Sigmoid colon (tissue), 3 donors: ENCODE results near the gene FDX1.

Source experiments
- CTCF ChIP-seq, 4 experiments: fragments of 450-650 bp in 3 of 4; fragments of 200-600 bp in 1 of 4; IDR thresholded peaks; one replicate each; pipeline ENCODE4 v1.5.1; 2016 to 2019; ENCODE audit warnings: antibody characterized with exemption in 4 of 4, mild to moderate bottlenecking in 3 of 4, moderate library complexity in 2 of 4
- POLR2A ChIP-seq, 2 donors: fragments of 450-650 bp; IDR thresholded peaks; one replicate each; pipeline ENCODE4 v1.6.1; 2016; ENCODE audit warnings: antibody characterized with exemption in 2 of 2, mild to moderate bottlenecking in 2 of 2, moderate library complexity in 2 of 2

GRCh38 chr11:110505528-110506284, 76.0 kb downstream of the FDX1 start:
- no peak for TF ChIP-seq CTCF (IDR thresholded peaks at IDR 0.05)
- TF ChIP-seq POLR2A (IDR thresholded peaks at IDR 0.05), result no peak
